ENCODE results near the gene RASGEF1B.

Gene RASGEF1B

DNA sequence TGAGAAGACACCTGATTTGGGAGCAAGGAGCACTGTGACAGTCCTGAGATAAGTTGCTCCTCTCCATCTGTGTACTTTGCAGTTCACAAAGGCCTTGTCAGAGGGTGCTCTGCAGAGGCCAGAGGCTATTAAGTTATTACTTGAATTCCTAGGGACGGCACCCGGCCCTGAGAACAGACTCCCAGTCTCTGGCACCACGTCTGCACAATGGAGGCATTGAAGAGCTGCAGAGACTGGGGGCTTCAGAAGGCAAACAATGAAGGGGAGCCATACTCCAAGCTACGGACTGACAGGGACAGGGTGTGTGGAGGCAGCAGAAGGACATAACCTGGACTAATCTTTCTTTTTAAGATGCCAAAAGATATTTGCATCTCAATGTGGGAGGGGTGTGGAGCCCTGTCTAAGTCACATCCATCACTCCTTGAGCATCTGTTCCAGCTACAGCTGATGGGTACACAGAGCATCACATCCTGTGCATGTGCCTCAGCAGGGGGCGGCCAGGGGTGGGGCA, 11.5 kb downstream of the RASGEF1B start:
- H3K9me3 Mint-ChIP-seq (ENCODE audit: low read depth): no peaks in the 10 kb centered on the region

GRCh38 chr4:81459228-81459627, 12.5 kb downstream of the RASGEF1B start:
- Mint-ChIP-seq H3K36me3 (peaks cover 20% of the 10 kb centered on the region), H3K4me1 (ENCODE audit: low read depth) (peaks cover 56% of the 10 kb centered on the region), H3K4me3 (no peak overlapping the region), H3K27ac (no peak overlapping the region), H3K27me3 (no peaks in the 10 kb centered on the region), H3K9me3 (ENCODE audit: low read depth) (no peaks in the 10 kb centered on the region)

More for the DNA sequence above, 11.5 kb downstream of the RASGEF1B start:
- H3K27ac Mint-ChIP-seq: no peak overlapping the region
- H3K4me3 Mint-ChIP-seq: no peak overlapping the region
- no peaks in the 10 kb centered on the region for H3K27me3 Mint-ChIP-seq
- H3K4me1 Mint-ChIP-seq (ENCODE audit: low read depth): peaks cover 53% of the 10 kb centered on the region
- peaks cover 18% of the 10 kb centered on the region for H3K36me3 Mint-ChIP-seq

GRCh38 chr4:81457921-81458520, 13.7 kb downstream of the RASGEF1B start:
- Mint-ChIP-seq H3K36me3 (peaks cover 27% of the 10 kb centered on the region), H3K4me3 (no peak overlapping the region), H3K9me3 (ENCODE audit: low read depth) (no peaks in the 10 kb centered on the region), H3K27ac (no peak overlapping the region), H3K4me1 (ENCODE audit: low read depth) (peaks cover 57% of the 10 kb centered on the region), H3K27me3 (no peaks in the 10 kb centered on the region)

GRCh38 chr4:81457345-81457744, 14.4 kb downstream of the RASGEF1B start:
- H3K27me3 Mint-ChIP-seq: no peaks in the 10 kb centered on the region
- H3K4me3 Mint-ChIP-seq: no peak overlapping the region
- H3K4me1 Mint-ChIP-seq (ENCODE audit: low read depth): peaks cover 52% of the 10 kb centered on the region
- H3K36me3 Mint-ChIP-seq: peaks cover 34% of the 10 kb centered on the region
- no peaks in the 10 kb centered on the region for H3K9me3 Mint-ChIP-seq (ENCODE audit: low read depth)
- no peak overlapping the region for H3K27ac Mint-ChIP-seq

GRCh38 chr4:81455897-81456296, 15.8 kb downstream of the RASGEF1B start:
- Mint-ChIP-seq H3K4me3 (no peak overlapping the region), H3K27me3 (no peaks in the 10 kb centered on the region), H3K27ac (no peak overlapping the region), H3K9me3 (ENCODE audit: low read depth) (no peaks in the 10 kb centered on the region), H3K36me3 (peaks cover 34% of the 10 kb centered on the region), H3K4me1 (ENCODE audit: low read depth) (peaks cover 41% of the 10 kb centered on the region)

- Mint-ChIP-seq H3K27ac (no peak overlapping the region), H3K36me3 (peaks cover 35% of the 10 kb centered on the region)
These were observed 16.8 kb downstream of the RASGEF1B start for GRCh38 chr4:81454948-81455347.

DNA sequence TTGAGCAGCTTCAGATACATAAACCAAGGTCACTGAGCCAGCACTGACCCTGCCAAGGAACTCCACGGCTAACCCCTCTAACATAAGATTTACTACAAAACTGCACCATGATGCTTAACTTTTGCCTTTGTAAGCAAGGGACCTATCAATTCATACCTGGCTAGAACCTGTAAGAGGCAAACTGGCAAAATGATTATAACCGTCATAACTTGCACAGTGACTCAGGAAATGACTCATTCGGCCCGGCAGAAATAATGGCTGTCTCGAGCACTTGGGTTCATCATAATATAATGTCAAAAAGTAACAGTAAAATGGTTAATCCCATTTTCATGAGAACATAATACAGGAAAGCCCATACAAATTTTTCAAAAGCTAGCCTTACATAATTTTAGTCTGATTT, 17.2 kb downstream of the RASGEF1B start:
- H3K27me3 Mint-ChIP-seq: no peaks in the 10 kb centered on the region
- H3K4me1 Mint-ChIP-seq (ENCODE audit: low read depth): peaks cover 33% of the 10 kb centered on the region
- no peak overlapping the region for H3K4me3 Mint-ChIP-seq
- no peaks in the 10 kb centered on the region for H3K9me3 Mint-ChIP-seq (ENCODE audit: low read depth)
- peak overlapping the region; percentile 46 for H3K27ac Mint-ChIP-seq
- peaks cover 35% of the 10 kb centered on the region for H3K36me3 Mint-ChIP-seq

More at GRCh38 chr4:81454948-81455347, 16.8 kb downstream of the RASGEF1B start:
- H3K27me3 Mint-ChIP-seq: no peaks in the 10 kb centered on the region
- no peaks in the 10 kb centered on the region for H3K9me3 Mint-ChIP-seq (ENCODE audit: low read depth)
- H3K4me3 Mint-ChIP-seq: no peak overlapping the region
- H3K4me1 Mint-ChIP-seq (ENCODE audit: low read depth): peaks cover 33% of the 10 kb centered on the region

DNA sequence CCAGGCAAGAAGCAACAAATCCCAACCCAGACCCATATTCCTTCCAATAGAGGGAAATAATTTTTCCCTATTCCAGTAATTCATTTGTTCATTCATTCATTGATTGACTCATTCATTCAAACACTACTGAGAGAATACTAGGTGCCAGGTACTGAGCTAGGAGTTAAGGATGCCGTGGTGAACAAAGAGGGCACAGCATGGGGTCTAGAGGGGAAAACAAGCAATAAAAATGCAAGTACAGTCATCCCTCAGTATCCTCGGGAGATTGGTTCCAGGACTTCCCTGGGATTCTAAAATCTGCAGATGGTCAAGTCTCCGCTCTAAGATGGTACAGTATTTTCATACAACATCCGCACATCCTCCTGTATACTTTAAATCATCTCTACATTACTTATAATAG, 18.7 kb downstream of the RASGEF1B start:
- peak overlapping the region; percentile 75 for H3K27ac Mint-ChIP-seq

GRCh38 chr4:81452452-81453006, 19.2 kb downstream of the RASGEF1B start:
- no peaks in the 10 kb centered on the region for H3K9me3 Mint-ChIP-seq (ENCODE audit: low read depth)
- H3K27ac Mint-ChIP-seq: no peak overlapping the region
- H3K27me3 Mint-ChIP-seq: no peaks in the 10 kb centered on the region
- no peak overlapping the region for H3K4me3 Mint-ChIP-seq
- peaks cover 29% of the 10 kb centered on the region for H3K4me1 Mint-ChIP-seq (ENCODE audit: low read depth)
- peaks cover 37% of the 10 kb centered on the region for H3K36me3 Mint-ChIP-seq

More for the DNA sequence above, 18.7 kb downstream of the RASGEF1B start:
- no peaks in the 10 kb centered on the region for H3K27me3 Mint-ChIP-seq
- H3K4me3 Mint-ChIP-seq: no peak overlapping the region
- H3K36me3 Mint-ChIP-seq: peaks cover 37% of the 10 kb centered on the region
- no peaks in the 10 kb centered on the region for H3K9me3 Mint-ChIP-seq (ENCODE audit: low read depth)
- peaks cover 29% of the 10 kb centered on the region for H3K4me1 Mint-ChIP-seq (ENCODE audit: low read depth)

- Mint-ChIP-seq H3K4me3 (no peak overlapping the region), H3K36me3 (peaks cover 39% of the 10 kb centered on the region)
These were observed 22.7 kb downstream of the RASGEF1B start for GRCh38 chr4:81449015-81449414.

GRCh38 chr4:81447566-81448229, 24.0 kb downstream of the RASGEF1B start:
- Mint-ChIP-seq H3K27ac (no peak overlapping the region), H3K36me3 (peaks cover 34% of the 10 kb centered on the region), H3K4me1 (ENCODE audit: low read depth) (peaks cover 2% of the 10 kb centered on the region), H3K9me3 (ENCODE audit: low read depth) (no peaks in the 10 kb centered on the region), H3K4me3 (no peak overlapping the region), H3K27me3 (no peaks in the 10 kb centered on the region)

More at GRCh38 chr4:81449015-81449414, 22.7 kb downstream of the RASGEF1B start:
- Mint-ChIP-seq H3K27me3 (no peaks in the 10 kb centered on the region), H3K27ac (no peak overlapping the region), H3K4me1 (ENCODE audit: low read depth) (peaks cover 10% of the 10 kb centered on the region), H3K9me3 (ENCODE audit: low read depth) (no peaks in the 10 kb centered on the region)

GRCh38 chr4:81446634-81447033, 25.1 kb downstream of the RASGEF1B start:
- Mint-ChIP-seq H3K27ac (no peak overlapping the region), H3K4me3 (no peak overlapping the region), H3K4me1 (ENCODE audit: low read depth) (peaks cover 2% of the 10 kb centered on the region), H3K9me3 (ENCODE audit: low read depth) (no peaks in the 10 kb centered on the region), H3K36me3 (peaks cover 32% of the 10 kb centered on the region), H3K27me3 (no peaks in the 10 kb centered on the region)

GRCh38 chr4:81445196-81445595, 26.5 kb downstream of the RASGEF1B start:
- H3K27me3 Mint-ChIP-seq: no peaks in the 10 kb centered on the region
- no peak overlapping the region for H3K4me3 Mint-ChIP-seq
- no peak overlapping the region for H3K27ac Mint-ChIP-seq
- no peaks in the 10 kb centered on the region for H3K4me1 Mint-ChIP-seq (ENCODE audit: low read depth)
- no peaks in the 10 kb centered on the region for H3K9me3 Mint-ChIP-seq (ENCODE audit: low read depth)
- H3K36me3 Mint-ChIP-seq: peaks cover 29% of the 10 kb centered on the region

DNA sequence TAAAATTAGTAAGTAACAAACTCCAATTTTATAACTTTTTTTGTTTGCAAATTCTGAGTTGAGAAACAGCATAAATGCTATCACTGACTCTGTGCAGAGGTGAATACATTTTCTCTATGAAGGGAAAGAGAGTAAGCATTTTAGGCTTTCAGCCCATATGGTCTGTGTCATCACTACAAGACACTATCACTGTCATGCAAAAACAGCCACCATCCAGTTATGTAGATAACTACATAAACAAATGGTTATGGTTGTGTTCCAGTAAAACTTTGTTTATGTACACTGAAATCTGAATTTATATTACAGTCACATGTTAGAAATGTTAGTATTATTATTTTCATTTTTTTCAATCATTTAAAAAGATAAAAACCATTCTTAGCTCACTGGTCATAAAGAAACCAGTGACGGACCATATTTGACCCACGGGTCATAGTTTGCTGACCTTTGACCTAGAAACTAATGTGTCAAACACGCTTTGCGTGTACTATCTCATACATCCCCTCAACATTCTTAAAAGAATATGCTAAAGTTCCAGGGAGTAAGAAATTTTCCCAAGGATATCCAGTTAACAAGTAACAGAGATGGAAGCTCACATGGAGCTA, 29.1 kb downstream of the RASGEF1B start:
- H3K4me1 Mint-ChIP-seq (ENCODE audit: low read depth): no peaks in the 10 kb centered on the region
- H3K4me3 Mint-ChIP-seq: no peak overlapping the region
- H3K27me3 Mint-ChIP-seq: no peaks in the 10 kb centered on the region
- no peaks in the 10 kb centered on the region for H3K9me3 Mint-ChIP-seq (ENCODE audit: low read depth)
- H3K27ac Mint-ChIP-seq: no peak overlapping the region
- peaks cover 35% of the 10 kb centered on the region for H3K36me3 Mint-ChIP-seq

DNA sequence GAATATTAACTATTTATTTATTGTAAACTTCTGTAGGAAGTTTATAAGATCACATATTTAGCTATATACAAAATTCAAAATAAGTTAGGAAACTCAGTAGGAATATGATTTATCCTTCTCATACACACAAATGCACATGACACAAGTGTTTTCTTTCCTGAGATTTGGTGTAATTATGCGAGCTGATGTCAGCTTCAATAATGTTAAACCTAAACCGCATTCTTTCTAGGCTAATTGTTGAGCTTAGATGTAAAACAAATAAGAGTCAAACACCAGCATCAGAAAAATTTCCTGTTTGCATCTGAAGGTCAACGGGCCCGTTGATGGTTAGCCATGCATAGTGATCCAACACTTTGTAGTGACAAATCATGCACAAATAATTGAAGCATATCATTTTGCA, 30.8 kb downstream of the RASGEF1B start:
- Mint-ChIP-seq H3K27me3 (no peaks in the 10 kb centered on the region), H3K27ac (no peak overlapping the region), H3K9me3 (ENCODE audit: low read depth) (no peaks in the 10 kb centered on the region), H3K36me3 (peaks cover 29% of the 10 kb centered on the region), H3K4me1 (ENCODE audit: low read depth) (no peaks in the 10 kb centered on the region), H3K4me3 (no peak overlapping the region)
